K562 (cell line): ENCODE results near the gene MYH6.

Experiments used
- CHD1 ChIP-seq: fragments of 200-600 bp; sonication (generic); IDR thresholded peaks from one replicate; pipeline ENCODE4 v1.6.1; 2012; ENCODE audit warnings: mild to moderate bottlenecking, moderate library complexity, low read length, inconsistent platforms
- EP300 ChIP-seq: IDR thresholded peaks from 2 replicates; pipeline ENCODE4 v1.6.1; 2012; ENCODE audit warnings: low read length, improper control_type of control experiment
- GTF2F1 ChIP-seq: IDR thresholded peaks from 2 replicates; pipeline ENCODE4 v1.6.1; 2011; ENCODE audit warnings: low read depth, low read length, improper control_type of control experiment
- HCFC1 ChIP-seq: IDR thresholded peaks from 2 replicates; pipeline ENCODE4 v1.6.1; 2012; ENCODE audit warnings: low read depth, low read length, improper control_type of control experiment
- MAFK ChIP-seq: IDR thresholded peaks from 2 replicates; pipeline ENCODE4 v1.6.1; 2011; ENCODE audit warnings: low read length, improper control_type of control experiment
- POLR2AphosphoS2 ChIP-seq: IDR thresholded peaks from 2 replicates; pipeline ENCODE4 v1.6.1; 2012; ENCODE audit warnings: low read length, improper control_type of control experiment
- PYGO2 ChIP-seq: fragments of 450-650 bp; IDR thresholded peaks from 2 replicates; pipeline ENCODE4 v1.6.1; 2016; ENCODE audit warnings: mild to moderate bottlenecking, missing genetic modification characterization, moderate library complexity, missing compliant biosample characterization
- TEAD4 ChIP-seq, 2 experiments: sonication (generic) in 1 of 2; formaldehyde crosslinking in 1 of 2; IDR thresholded peaks; 2 replicates each; pipeline versions ENCODE4 v1.6.1 to v1.8.0; 2012 to 2022; ENCODE audit warnings: borderline replicate concordance in 1 of 2, inconsistent platforms in 1 of 2, low read length in 1 of 2, mild to moderate bottlenecking in 1 of 2, missing genetic modification reagents in 1 of 2
- TF ChIP-seq, protein P1 (sequence below): sonication (generic); formaldehyde crosslinking; IDR thresholded peaks from 2 replicates; pipeline ENCODE4 v1.8.1; 2023; ENCODE audit warnings: mild to moderate bottlenecking, missing genetic modification reagents
- TF ChIP-seq, protein P2 (sequence below), 2 experiments: fragments of 450-650 bp; IDR thresholded peaks; 2 replicates each; pipeline ENCODE4 v1.6.1; 2018; ENCODE audit warnings: mild to moderate bottlenecking in 2 of 2, low read depth in 1 of 2; ENCODE audit not compliant: partially characterized antibody in 2 of 2

DNA sequence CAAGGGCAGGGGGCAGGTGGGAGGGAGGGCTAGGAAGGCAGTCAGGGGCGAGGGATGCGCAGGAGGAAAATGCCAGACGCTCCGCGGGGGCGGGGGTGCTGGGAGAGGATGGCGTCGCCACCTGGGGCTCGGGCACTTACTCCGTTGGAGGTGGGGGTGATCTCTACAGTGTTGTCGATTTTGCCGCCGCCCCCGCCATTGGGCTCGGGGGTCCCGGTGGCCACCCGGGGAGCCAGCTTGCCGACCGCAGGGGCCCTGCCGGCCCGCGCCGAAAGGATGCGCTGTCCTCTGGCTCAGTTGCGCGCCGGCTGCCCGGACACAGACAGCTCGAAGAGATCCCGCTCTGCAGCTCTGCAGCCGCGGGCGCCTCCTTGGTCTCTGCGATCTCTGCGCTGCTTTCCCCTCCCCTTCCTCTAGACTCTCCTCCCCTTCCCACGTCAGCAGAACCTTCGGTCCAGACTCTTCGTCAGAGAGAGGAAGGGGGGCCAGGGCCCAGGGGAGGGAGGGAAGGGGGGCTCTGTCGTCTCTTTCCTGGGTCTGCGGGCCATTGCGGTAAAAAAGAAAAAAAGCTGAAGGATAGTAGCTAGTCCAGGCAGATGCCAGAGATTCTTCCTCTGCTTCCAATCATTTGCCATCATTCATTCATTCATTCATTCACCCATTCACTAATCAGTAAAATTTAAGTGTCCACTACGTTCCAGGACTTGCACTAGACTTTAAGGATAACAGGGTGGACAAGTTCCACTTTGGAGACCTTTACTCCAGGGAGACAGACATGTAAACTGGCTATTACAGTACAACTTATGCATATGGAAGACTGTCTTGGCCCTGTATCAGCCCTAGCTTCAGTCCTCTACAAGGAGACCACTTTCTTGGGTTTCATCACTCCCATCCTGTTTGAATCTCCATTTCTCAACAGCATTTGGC is 55.3 kb downstream of the MYH6 start, which contains the start of gene SLC22A17:
- TF ChIP-seq PYGO2 (tag) (no peak), HCFC1 (no peak), EP300 (no peak), GTF2F1 (no peak), POLR2AphosphoS2 (no peak), MAFK (no peak), CHD1 (no peak), TEAD4 (IDR thresholded peaks at IDR 0.05; ENCODE audit: low read length) (no peak), TEAD4 (CRISPR knock-in tag; IDR thresholded peaks at IDR 0.05; ENCODE audit: borderline replicate concordance) (no peak)
- TF ChIP-seq, protein P1, sequence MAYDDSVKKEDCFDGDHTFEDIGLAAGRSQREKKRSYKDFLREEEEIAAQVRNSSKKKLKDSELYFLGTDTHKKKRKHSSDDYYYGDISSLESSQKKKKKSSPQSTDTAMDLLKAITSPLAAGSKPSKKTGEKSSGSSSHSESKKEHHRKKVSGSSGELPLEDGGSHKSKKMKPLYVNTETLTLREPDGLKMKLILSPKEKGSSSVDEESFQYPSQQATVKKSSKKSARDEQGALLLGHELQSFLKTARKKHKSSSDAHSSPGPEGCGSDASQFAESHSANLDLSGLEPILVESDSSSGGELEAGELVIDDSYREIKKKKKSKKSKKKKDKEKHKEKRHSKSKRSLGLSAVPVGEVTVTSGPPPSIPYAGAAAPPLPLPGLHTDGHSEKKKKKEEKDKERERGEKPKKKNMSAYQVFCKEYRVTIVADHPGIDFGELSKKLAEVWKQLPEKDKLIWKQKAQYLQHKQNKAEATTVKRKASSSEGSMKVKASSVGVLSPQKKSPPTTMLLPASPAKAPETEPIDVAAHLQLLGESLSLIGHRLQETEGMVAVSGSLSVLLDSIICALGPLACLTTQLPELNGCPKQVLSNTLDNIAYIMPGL (CRISPR knock-in tag), result no peak
- TF ChIP-seq, protein P2, sequence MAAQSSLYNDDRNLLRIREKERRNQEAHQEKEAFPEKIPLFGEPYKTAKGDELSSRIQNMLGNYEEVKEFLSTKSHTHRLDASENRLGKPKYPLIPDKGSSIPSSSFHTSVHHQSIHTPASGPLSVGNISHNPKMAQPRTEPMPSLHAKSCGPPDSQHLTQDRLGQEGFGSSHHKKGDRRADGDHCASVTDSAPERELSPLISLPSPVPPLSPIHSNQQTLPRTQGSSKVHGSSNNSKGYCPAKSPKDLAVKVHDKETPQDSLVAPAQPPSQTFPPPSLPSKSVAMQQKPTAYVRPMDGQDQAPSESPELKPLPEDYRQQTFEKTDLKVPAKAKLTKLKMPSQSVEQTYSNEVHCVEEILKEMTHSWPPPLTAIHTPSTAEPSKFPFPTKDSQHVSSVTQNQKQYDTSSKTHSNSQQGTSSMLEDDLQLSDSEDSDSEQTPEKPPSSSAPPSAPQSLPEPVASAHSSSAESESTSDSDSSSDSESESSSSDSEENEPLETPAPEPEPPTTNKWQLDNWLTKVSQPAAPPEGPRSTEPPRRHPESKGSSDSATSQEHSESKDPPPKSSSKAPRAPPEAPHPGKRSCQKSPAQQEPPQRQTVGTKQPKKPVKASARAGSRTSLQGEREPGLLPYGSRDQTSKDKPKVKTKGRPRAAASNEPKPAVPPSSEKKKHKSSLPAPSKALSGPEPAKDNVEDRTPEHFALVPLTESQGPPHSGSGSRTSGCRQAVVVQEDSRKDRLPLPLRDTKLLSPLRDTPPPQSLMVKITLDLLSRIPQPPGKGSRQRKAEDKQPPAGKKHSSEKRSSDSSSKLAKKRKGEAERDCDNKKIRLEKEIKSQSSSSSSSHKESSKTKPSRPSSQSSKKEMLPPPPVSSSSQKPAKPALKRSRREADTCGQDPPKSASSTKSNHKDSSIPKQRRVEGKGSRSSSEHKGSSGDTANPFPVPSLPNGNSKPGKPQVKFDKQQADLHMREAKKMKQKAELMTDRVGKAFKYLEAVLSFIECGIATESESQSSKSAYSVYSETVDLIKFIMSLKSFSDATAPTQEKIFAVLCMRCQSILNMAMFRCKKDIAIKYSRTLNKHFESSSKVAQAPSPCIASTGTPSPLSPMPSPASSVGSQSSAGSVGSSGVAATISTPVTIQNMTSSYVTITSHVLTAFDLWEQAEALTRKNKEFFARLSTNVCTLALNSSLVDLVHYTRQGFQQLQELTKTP (IDR thresholded peaks at IDR 0.05; ENCODE audit: low read depth in 1 of 2, partially characterized antibody in 2 of 2), result no peak
